GM19099 (cell line): ENCODE results near the gene DHODH.
A peak's percentile ranks its signal among the peaks of the same experiment; 100 is the strongest.

ENCODE experiments used
- POLR2A ChIP-seq: IDR thresholded peaks from 3 replicates; pipeline ENCODE4 v1.6.1; 2011; ENCODE audit warnings: low read depth; ENCODE audit not compliant: insufficient read length; ENCODE audit errors: extremely low read depth

DHODH gene

GRCh38 chr16:72008424-72009216 lies at the start of gene DHODH:
Gene DHODH, plus strand, starts transcription at chr16:72008744. Its CDS starts 21 bp downstream, at chr16:72008765.
- TF ChIP-seq POLR2A: peak; percentile 84

- no peak for TF ChIP-seq POLR2A
Observed at GRCh38 chr16:71961066-71962039, 47.2 kb upstream of the DHODH start.

GRCh38 chr16:71963125-71963875 lies 45.2 kb upstream of the DHODH start:
- TF ChIP-seq POLR2A: no peak

GRCh38 chr16:71965223-71965622 lies 43.3 kb upstream of the DHODH start:
- no peak for TF ChIP-seq POLR2A

GRCh38 chr16:71966932-71967331 lies 41.6 kb upstream of the DHODH start:
- TF ChIP-seq POLR2A: no peak

- TF ChIP-seq POLR2A: no peak
Observed at GRCh38 chr16:71969353-71969752, 39.2 kb upstream of the DHODH start.

GRCh38 chr16:71971571-71971970 lies 37.0 kb upstream of the DHODH start:
- no peak for TF ChIP-seq POLR2A

- TF ChIP-seq POLR2A: no peak
Observed at GRCh38 chr16:71972356-71972755, 36.2 kb upstream of the DHODH start.

GRCh38 chr16:71973001-71973400 lies 35.5 kb upstream of the DHODH start:
- TF ChIP-seq POLR2A: no peak

- no peak for TF ChIP-seq POLR2A
Observed at GRCh38 chr16:71974068-71974818, 34.3 kb upstream of the DHODH start.

GRCh38 chr16:71985262-71985974 lies 23.1 kb upstream of the DHODH start:
- TF ChIP-seq POLR2A: no peak

GRCh38 chr16:71986131-71986530 lies 22.4 kb upstream of the DHODH start:
- no peak for TF ChIP-seq POLR2A

GRCh38 chr16:71995038-71995437 lies 13.5 kb upstream of the DHODH start:
- no peak for TF ChIP-seq POLR2A
